ENCODE measurements around the gene RERE. TPM values are rescaled to one million over a fixed set of nuclear protein-coding genes. Genes with fewer than 3 reads are reported as not detected.

The RERE gene
- total RNA-seq, 2 donors from 2014 or later: 96.0 to 105 TPM

GRCh38 chr1:8776104-8776503 lies 41.3 kb downstream of the RERE start:
- Histone ChIP-seq H3K27ac (no peak overlapping the region), H3K27me3 (no peaks in the 10 kb centered on the region), H3K9me3 (no peaks in the 10 kb centered on the region), H3K9ac (ENCODE audit: low read depth in 2 of 2, low read length in 2 of 2) (no peak overlapping the region), H3K4me1 (no peaks in the 10 kb centered on the region), H3K36me3 (no peaks in the 10 kb centered on the region), H3K4me3 (no peak overlapping the region)
- DNase-seq: no peak
- intact Hi-C loops (cut with DNase I): no loop called here
- TF ChIP-seq CTCF (IDR thresholded peaks at IDR 0.05): no peak

DNA sequence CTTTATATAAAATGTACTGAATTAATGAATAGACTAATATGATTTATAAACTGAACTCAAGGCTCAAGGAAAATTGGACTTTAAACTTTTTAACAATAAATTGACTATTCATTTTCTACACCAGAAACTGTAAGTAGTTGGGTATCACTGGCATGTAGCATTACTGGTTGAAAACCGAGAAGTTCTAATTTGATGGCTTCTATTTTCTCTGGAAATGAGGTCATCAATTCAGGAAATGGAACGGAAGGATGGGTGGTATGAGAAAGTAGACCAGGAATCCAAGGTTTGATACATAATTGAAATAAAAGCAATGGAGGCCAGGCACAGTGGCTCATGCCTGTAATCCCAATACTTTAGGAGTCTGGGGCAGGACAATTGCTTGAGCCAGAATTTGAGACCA lies 50.4 kb downstream of the RERE start:
- no peaks in the 10 kb centered on the region for H3K36me3 ChIP-seq
- no peak overlapping the region for H3K9ac ChIP-seq (ENCODE audit: low read depth in 2 of 2, low read length in 2 of 2)
- no peak for TF ChIP-seq CTCF (IDR thresholded peaks at IDR 0.05)
- H3K4me3 ChIP-seq: no peak overlapping the region
- H3K4me1 ChIP-seq: no peaks in the 10 kb centered on the region
- no peak overlapping the region for H3K27ac ChIP-seq
- H3K27me3 ChIP-seq: no peaks in the 10 kb centered on the region
- DNase-seq: no peak
- H3K9me3 ChIP-seq: no peaks in the 10 kb centered on the region
- intact Hi-C loops (cut with DNase I): no loop called here

DNA sequence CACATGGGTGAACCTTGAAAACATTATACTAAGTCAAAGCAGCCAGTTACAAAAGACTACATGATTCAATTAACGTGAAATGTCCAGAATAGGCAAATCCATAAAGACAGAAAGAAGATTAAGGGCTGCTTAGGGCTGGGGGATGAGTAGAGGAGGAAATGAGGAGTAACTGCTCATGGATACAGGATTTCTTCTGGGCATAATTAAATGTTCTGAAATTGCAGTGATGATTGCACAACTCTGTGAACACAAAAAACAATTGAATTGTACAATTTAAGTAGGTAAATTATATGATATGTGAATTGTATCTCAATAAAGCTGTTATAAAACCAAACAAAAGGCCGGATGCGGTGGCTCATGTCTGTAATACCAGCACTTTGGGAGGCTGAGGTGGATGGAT lies 52.2 kb downstream of the RERE start:
- H3K27ac ChIP-seq: no peak overlapping the region
- no peaks in the 10 kb centered on the region for H3K9me3 ChIP-seq
- no peaks in the 10 kb centered on the region for H3K36me3 ChIP-seq
- no peaks in the 10 kb centered on the region for H3K27me3 ChIP-seq
- intact Hi-C loops (cut with DNase I): no loop called here
- no peak overlapping the region for H3K4me3 ChIP-seq
- H3K4me1 ChIP-seq: no peaks in the 10 kb centered on the region
- no peak overlapping the region for H3K9ac ChIP-seq (ENCODE audit: low read depth in 2 of 2, low read length in 2 of 2)
- TF ChIP-seq CTCF (IDR thresholded peaks at IDR 0.05): no peak
- no peak for DNase-seq

- H3K9ac ChIP-seq (ENCODE audit: low read depth in 2 of 2, low read length in 2 of 2): no peak overlapping the region
- no peaks in the 10 kb centered on the region for H3K9me3 ChIP-seq
- H3K36me3 ChIP-seq: no peaks in the 10 kb centered on the region
- no peak overlapping the region for H3K4me3 ChIP-seq
- H3K27me3 ChIP-seq: no peaks in the 10 kb centered on the region
- no peaks in the 10 kb centered on the region for H3K4me1 ChIP-seq
- intact Hi-C loops (cut with DNase I): no loop called here
- TF ChIP-seq CTCF (IDR thresholded peaks at IDR 0.05): no peak
- H3K27ac ChIP-seq: no peak overlapping the region
- no peak for DNase-seq
Observed at GRCh38 chr1:8764293-8764937, 53.0 kb downstream of the RERE start.

GRCh38 chr1:8763888-8764287 lies 53.6 kb downstream of the RERE start:
- intact Hi-C loops (cut with DNase I): no loop called here
- no peak for TF ChIP-seq CTCF (IDR thresholded peaks at IDR 0.05)
- Histone ChIP-seq H3K36me3 (no peaks in the 10 kb centered on the region), H3K9me3 (no peaks in the 10 kb centered on the region), H3K9ac (ENCODE audit: low read depth in 2 of 2, low read length in 2 of 2) (no peak overlapping the region), H3K4me1 (no peaks in the 10 kb centered on the region), H3K27ac (no peak overlapping the region), H3K27me3 (no peaks in the 10 kb centered on the region), H3K4me3 (no peak overlapping the region)
- DNase-seq: no peak
